HFF-Myc (cell line): Measurements from ENCODE around the gene ZDHHC16.
A peak's percentile ranks its signal among the peaks of the same experiment; 100 is the strongest.

Source experiments
- DNase-seq: peaks from one replicate; pipeline ENCODE4 v3.0.0-alpha.2; 2011; ENCODE audit warnings: low read depth; ENCODE audit errors: extremely low read depth
- H3K4me3 ChIP-seq: replicated peaks from 2 replicates; pipeline ENCODE4 v1.5.1; 2011; ENCODE audit warnings: low read depth, mild to moderate bottlenecking, control low read depth, low read length
- CTCF ChIP-seq: IDR thresholded peaks from 2 replicates; pipeline ENCODE4 v1.5.1; 2012; ENCODE audit warnings: mild to moderate bottlenecking, low read depth, low read length, control low read depth; ENCODE audit errors: missing control alignments

Gene ZDHHC16

GRCh38 chr10:97425964-97426775 is 19.8 kb upstream of the ZDHHC16 start, which contains the start of gene PGAM1:
Gene PGAM1, plus strand, starts transcription at chr10:97426191. Its CDS starts 117 bp downstream, at chr10:97426308.
- peak; percentile 91 for DNase-seq
- peak within 1 kb of the TSS; percentile 65 for H3K4me3 ChIP-seq
- peak; percentile 69 for TF ChIP-seq CTCF

- DNase-seq, result no peak
- peak overlapping the region; percentile 65 for H3K4me3 ChIP-seq
- no peak for TF ChIP-seq CTCF
Observed at GRCh38 chr10:97426776-97427570, 19.0 kb upstream of the ZDHHC16 start.

- no peak for DNase-seq
- no peak for TF ChIP-seq CTCF
Observed at GRCh38 chr10:97427571-97428179, 18.3 kb upstream of the ZDHHC16 start.

GRCh38 chr10:97428572-97428981 is 17.4 kb upstream of the ZDHHC16 start:
- DNase-seq, result no peak
- peak overlapping the region; percentile 65 for H3K4me3 ChIP-seq
- TF ChIP-seq CTCF, result no peak

More at GRCh38 chr10:97427571-97428179, 18.3 kb upstream of the ZDHHC16 start:
- H3K4me3 ChIP-seq, result peak overlapping the region; percentile 65

GRCh38 chr10:97434055-97434454 is 11.9 kb upstream of the ZDHHC16 start:
- no peak overlapping the region for H3K4me3 ChIP-seq
- no peak for TF ChIP-seq CTCF
- no peak for DNase-seq

GRCh38 chr10:97434557-97434956 is 11.4 kb upstream of the ZDHHC16 start:
- no peak for DNase-seq
- TF ChIP-seq CTCF, result no peak
- H3K4me3 ChIP-seq, result no peak overlapping the region
